GDM1 (cell line): ENCODE results near the gene CDA.
"Not testable (repeated sequence)": the region's sequence is repeated elsewhere in the genome, so short reads cannot be mapped to it uniquely, and the experiment has no call there.

Experiments used
- DNase-seq: peaks from one replicate; lab custom pipeline; 2025; lab: John Stamatoyannopoulos, UW

CDA gene

DNA sequence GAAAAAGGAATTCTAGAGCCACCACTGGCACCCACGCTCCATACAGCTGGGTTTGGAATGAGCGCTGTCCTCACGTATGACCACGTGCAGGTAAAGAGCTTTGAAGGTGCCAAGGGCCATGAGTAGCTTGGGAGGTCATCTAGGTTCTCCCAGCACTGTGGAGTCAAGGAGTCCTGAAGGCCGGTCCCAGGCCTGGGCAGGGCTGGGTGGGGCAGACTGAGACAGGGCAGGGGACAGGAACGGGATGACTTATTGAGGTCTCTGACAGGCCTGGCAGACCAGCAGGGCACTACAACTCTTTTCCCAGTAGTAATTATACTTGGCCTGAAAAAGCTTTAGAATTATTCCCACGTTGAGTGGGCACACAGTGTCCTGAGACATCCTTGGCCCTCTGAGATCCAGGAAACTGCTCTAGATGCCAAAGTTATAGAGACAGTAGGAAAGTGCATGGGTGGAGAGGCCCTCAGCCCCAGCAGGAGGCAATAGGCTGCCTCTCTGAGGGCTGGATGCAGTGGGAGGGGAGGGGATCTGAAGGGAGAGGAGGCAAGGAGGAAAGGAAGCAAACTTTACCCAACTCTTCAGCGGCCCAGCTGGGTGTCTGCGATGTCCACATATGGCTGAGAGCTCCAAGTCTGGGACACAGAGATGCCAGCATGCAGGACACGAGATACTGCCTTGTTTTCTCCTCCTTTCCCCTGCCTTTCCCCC, 1.8 kb upstream of the CDA start:
- DNase-seq, result no peak

DNA sequence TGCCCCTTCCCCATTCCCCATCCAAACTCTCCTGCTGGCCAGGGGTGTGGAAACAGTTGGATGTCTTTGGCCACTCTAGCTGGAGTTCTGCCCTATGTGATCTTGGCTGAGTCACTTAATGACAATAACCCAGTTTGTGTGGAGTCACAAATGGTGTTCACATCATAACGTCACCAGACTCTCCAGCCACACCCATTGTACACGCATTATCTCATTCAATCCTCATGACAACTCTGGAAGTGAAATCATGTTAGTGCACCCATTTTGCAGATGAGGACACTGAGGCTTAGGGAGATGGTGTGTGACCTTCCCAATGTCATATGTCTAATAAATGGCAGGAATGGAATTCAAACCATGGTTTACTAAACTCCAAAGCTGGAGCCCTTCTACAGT, 1.2 kb upstream of the CDA start:
- no peak for DNase-seq

DNA sequence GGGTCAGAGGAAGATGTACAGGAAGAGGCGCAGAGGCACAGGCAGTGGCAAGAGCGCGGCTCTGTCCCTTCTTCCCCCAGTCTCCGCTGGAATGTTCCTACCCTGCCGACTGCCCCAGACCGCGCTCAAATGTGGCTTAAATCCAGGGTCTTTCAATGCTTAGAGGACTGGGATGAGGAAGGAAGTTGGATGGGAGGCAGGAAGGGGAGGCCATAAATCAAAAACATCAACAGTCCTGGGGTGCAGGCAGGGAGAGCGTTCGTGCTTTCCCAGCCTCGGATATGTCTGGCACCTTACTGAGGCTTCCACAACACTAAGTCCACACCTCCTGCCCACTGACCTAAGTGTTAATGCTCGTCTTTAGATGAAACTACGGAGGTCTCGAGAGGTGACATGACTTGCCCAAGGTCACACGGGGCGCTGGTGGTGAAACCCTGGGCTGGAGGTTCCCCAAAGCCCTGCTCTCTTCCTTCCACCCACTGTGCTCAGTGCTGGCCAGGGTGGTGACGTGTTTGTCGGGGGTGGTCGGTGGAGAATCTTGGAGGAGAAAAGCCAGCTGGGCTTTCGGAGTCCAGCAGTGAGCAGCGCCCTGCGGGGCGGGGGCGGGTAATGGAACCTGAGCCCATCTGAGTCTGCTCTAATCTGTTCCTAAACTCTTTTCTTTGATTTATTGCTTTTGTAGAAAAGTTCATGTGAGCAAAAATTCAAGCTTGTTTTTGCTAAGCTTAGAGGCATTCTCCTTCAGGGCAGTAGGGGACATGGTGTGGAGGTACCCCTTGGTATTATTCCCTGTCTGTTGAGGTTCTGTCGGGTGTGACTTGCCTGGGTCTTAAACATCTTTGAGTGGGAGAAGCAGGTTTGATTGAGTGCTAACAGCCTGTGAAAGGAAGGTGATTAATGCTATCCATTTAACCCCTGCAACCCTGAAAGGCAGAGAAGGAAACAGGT, 708 bp downstream of the CDA start:
- DNase-seq, result no peak

GRCh38 chr1:20590306-20590777, 1.4 kb downstream of the CDA start:
- DNase-seq, result no peak

DNA sequence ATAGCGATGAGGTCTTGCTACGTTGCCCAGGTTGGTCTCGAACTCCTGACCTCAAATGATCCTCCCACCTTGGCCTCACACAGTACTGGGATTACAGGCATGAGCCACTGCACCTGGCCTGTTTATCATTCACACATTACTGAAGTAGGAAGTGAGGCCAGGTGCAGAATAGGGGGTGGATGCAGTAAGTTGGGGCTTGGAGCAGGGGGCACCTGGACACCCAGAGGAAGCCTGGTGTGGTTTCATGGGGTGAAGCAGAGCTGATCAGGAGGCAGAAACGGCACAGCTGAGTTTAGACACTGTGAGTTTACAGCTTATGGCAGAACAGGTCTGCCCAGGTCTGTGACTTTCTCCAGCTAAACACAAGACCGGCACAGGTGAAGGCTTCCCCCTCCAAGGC, 4.9 kb downstream of the CDA start:
- no peak for DNase-seq

GRCh38 chr1:20594746-20595145, 5.8 kb downstream of the CDA start:
- DNase-seq, result no peak

GRCh38 chr1:20596106-20596505, 7.2 kb downstream of the CDA start:
- no peak for DNase-seq

DNA sequence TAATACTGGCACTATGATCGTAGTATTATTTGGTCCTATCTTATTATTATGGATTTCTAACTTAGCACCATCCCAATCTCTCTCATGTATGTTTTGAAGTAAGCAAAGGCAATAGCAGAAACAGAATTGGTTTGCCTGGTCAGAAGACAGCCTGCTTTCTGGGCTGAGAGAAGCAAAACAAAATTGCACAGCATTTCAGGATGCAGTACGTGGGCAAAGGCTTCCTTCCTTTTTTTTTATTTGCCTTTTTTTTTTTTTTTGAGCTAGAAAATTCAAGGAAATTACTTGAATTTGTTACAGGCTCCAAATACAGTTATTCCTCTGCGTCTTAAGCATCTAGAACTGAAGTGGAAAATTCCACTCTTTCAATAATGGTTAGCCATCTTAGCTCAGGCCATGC, 8.8 kb downstream of the CDA start:
- peak; percentile 72 for DNase-seq

GRCh38 chr1:20600156-20600555, 11.3 kb downstream of the CDA start:
- no peak for DNase-seq

DNA sequence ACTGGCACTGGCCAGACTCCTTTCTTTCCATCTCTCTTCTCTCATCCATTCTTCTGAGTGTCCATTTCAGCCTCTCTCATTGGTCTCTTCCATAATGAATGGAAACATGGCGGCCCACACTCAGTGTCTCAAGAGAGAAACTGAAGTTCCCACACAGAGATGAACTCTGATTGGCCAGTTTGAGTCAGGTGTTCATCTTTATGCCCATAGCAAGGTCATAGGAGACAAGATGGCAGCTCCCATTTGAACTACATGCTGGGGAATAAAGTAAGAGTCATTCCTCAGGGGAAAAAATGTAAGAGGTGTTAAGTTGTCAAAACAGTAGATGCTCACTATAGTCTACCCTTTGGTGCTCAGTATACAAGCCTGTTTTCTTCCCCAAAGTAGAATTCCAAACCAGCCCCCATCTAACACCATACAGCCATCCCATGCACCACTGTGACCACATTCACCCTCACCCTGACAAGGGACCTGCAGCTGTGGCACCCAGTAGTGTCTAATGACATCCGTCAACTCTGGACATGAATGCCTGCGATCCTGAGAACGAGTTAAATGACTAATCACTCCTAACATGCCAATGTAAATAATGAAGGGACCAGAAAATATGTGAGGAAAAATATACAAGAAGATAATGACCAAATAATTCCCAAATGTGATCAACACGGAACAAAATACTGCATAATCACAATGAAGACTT, 12.4 kb downstream of the CDA start:
- no peak for DNase-seq

DNA sequence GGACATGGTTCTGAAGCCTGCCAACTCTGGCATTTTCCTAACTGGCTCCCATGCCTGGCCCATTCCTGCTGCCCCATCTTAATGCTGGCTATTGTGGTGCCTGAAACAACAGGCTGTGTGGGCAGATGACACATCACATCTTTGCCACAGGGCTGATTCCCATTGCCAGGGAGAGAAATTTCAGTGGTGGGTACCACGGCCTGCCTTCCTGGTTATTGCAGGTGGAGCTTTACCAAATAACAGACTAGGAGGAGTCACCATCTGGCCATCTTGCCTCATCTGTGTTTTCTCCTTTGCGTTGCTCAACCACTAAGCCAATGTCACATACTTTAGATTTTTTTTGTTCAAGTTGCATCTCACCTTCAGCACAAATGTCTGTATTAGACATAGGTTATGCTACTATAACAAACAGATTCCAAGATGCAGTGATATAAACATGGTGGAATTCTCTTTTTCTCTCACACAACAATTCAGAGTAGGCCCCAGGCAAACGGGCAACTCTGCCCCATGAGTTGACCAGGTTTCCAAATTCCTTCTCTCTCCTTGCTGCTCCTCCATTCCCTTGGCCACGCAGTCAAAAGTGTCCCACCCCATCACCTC, 14.1 kb downstream of the CDA start:
- no peak for DNase-seq

GRCh38 chr1:20603504-20604464, 14.9 kb downstream of the CDA start:
- no peak for DNase-seq

GRCh38 chr1:20604678-20605077, 15.8 kb downstream of the CDA start:
- no peak for DNase-seq

GRCh38 chr1:20606801-20607570, 18.1 kb downstream of the CDA start:
- DNase-seq, result not testable (repeated sequence)

GRCh38 chr1:20609541-20609940, 20.6 kb downstream of the CDA start:
- no peak for DNase-seq

- DNase-seq, result no peak
These were observed 22.1 kb downstream of the CDA start for GRCh38 chr1:20610970-20611369.

DNA sequence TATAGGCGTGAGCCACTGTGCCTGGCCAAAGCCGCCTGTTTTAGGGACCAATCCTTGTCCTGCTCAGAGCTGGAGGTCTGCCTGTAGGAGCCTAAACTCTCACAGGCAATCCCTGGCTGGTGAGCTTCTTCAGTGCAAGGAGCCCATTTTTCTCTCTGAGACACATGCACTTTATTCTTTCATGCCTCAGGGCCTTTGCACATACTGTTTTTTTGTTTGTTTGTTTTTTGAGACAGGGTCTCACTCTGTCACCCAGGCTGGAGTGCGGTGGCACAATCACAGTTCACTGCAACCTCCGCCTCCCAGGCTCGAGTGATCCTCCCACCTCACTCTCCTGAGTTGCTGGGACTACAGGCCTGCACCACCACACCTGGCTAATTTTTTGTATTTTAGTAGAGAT, 22.8 kb downstream of the CDA start:
- DNase-seq, result no peak

GRCh38 chr1:20612221-20612746, 23.4 kb downstream of the CDA start:
- DNase-seq, result no peak

DNA sequence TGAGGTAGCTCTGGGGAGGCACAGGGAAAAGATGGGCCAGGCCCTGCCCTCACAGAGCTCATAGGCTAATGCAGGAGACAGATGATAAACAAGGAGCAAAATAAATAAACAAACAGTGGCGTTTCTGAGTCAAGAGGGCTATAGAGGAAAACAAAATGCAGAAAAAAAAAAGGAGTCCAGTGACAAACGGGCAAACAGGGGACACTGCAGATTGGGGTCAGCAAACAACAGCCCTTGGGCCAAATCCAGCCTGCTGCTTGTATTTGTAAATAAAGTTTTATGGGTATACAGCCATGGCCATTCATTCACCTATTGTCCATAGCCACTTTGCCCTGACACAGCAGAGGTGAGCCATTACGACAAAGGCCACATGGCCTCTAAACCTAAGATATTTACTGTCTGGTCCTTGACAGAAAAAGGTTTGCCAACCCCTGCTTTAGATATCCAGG, 25.3 kb downstream of the CDA start:
- DNase-seq, result no peak
